H54 (cell line): ENCODE measurements around the gene TTBK2.
"Not testable (repeated sequence)": the region's sequence is repeated elsewhere in the genome, so short reads cannot be mapped to it uniquely, and the experiment has no call there.

ENCODE experiments used
- DNase-seq: peaks from one replicate; pipeline ENCODE4 v3.0.0; 2011; ENCODE audit warnings: low spot score, mixed read lengths; ENCODE audit not compliant: insufficient read length
- FAIRE-seq: peaks from 3 replicates; lab custom pipeline; 2011; peaks lifted over from hg19 to GRCh38; lab: Jason Lieb, UNC
- POLR2A ChIP-seq: IDR thresholded peaks from 2 replicates; pipeline ENCODE4 v1.6.1; 2011; ENCODE audit warnings: low read depth, mild to moderate bottlenecking, low read length

Gene TTBK2

DNA sequence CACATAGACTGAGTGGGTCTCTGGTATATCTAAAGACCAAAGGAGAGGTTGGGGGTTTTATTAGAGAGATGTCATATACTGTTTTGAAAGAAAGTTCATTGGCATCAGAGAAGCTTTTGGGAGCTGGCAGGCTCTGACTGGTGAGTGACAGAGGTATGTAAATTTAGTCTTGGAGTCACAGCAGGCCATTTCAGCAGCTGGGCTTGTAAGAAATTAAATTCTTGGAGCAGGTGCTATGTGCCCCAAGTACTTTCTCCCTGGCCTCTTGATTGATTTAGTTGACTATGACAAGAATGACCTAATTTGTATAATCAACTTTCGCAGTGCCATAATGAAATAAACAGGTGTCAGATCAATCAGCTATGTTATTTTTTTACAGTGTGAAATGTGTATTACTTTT, 135.9 kb downstream of the TTBK2 start:
- FAIRE-seq: no peak
- no peak for DNase-seq
- TF ChIP-seq POLR2A: no peak

DNA sequence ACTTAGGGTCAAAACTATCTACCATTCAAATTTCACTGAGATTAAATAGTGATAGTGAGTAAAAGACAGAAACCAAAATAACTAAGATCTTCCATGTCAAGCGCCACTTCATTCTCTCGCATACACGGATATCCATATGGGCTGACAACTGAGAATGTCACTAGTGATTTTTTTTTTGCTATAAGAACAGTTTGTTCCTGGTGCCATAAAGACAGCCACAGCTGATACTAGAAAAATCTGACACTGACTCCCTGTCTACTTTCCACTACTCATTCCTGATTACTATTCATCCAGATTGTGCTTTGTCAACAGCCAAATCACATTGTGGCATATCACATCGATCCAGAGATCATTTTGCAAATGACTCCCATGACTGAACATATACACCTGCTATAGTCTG, 137.9 kb downstream of the TTBK2 start:
- DNase-seq (no peak), FAIRE-seq (peak; percentile 20)
- no peak for TF ChIP-seq POLR2A

DNA sequence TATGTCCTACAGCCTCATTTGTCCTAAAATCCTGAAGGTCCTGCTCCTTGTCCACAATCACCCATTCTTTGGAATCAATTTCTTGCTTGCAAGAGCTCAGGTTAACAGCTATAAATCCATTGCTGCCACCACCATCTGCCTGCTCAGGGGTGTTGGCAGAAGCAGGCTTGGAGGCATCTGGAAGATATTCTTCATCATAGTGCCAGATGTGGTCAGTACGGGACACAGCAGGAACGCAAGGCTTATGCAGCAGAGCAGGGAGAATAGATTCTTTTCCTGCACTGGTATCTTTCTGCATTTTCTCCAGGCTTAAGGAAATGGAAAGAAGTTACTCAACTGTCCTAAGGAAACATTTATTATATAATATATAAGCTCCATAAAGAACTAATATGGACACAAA, 145.2 kb downstream of the TTBK2 start:
- FAIRE-seq: no peak

DNA sequence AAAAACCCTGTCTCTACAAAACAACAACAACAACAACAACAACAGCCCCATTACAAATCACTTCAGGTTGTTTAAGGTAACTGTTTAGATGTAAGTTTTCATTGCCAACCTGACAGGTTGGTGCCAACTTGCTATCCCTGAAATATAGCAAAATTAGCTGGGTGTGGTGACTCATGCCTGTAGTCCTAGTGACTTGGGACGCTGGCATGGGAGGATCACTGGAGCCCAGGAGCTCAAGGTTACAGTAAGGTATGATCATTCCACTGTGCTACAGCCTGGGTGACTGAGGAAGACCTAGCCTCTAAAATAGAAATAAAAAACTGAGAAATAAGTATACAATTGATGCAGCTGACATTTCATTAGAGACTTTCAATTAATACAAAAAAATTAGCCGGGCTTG, 147.7 kb downstream of the TTBK2 start:
- FAIRE-seq: no peak
- TF ChIP-seq POLR2A: no peak

More for the DNA sequence above, 145.2 kb downstream of the TTBK2 start:
- no peak for TF ChIP-seq POLR2A
- no peak for DNase-seq

DNA sequence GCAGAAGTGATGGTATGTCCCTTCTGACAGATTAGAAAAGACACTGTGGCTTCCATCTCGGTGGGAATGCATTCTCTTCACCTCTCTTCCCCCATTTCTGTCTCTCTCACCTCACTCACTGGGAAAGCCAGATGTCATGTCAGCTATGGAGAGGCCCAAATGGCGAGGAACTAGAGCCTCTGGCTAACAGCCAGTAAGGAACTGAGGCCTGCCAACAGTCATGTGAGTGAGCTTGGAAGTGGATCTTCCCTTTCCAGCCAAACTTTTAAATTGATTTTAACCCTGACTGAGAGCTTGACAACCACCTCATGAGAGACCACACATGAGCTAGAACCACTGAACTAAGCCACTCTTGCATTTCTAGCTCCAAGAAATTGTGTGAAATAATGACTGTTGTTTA, 148.4 kb downstream of the TTBK2 start:
- DNase-seq (no peak), FAIRE-seq (no peak)
- no peak for TF ChIP-seq POLR2A

More for the DNA sequence above, 147.7 kb downstream of the TTBK2 start:
- DNase-seq: no peak

DNA sequence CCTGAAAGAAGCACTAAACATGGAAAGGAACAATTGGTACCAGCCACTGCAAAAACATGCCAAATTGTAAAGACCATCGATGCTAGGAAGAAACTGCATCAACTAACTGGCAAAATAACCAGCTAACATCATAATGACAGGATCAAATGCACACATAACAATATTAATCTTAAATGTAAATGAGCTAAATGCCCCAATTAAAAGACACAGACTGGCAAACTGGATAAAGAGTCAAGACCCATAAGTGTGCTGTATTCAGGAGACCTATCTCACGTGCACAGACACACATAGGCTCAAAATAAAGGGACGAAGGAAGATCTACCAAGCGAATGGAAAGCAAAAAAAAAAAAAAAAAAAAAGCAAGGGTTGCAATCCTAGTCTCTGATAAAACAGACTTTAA, 154.5 kb downstream of the TTBK2 start:
- not testable (repeated sequence) for FAIRE-seq, DNase-seq

DNA sequence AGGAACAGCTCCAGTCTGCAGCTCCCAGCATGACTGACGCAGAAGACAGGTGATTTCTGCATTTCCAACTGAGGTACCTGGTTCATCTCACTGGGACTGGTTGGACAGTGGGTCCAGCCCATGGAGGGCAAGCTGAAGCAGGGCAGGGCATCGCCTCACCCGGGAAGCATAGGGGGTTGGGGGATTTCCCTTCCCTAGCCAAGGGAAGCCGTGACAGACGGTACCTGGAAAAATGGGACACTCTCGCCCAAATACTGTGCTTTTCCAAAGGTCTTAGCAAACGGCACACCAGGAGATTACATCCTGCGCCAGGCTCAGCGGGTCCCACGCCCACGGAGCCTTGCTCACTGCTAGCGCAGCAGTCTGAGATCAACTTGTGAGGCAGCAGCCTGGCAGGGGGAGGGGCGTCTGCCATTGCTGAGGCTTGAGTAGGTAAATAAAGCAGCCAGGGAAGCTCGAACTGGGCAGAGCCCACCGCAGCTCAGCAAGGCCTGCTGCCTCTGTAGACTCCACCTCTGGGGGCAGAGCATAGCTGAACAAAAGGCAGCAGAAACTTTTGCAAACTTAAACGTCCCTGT, 156.3 kb downstream of the TTBK2 start:
- not testable (repeated sequence) for DNase-seq, FAIRE-seq

DNA sequence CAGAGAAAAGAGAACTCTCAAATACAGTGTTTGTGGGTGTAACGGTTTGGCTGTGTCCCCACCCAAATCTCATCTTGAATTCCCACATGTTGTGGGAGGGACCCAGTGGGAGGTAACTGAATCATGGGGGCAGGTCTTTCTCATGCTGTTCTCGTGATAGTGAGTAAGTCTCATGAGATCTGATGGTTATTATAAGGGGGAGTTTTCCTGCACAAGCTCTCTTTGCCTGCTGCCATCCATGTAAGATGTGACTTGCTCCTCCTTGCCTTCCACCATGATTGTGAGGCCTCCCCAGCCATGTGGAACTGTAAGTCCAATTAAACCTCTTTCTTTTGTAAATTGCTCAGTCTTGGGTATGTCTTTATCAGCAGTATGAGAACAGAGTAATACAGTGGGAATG, 158.8 kb downstream of the TTBK2 start:
- not testable (repeated sequence) for DNase-seq, FAIRE-seq

DNA sequence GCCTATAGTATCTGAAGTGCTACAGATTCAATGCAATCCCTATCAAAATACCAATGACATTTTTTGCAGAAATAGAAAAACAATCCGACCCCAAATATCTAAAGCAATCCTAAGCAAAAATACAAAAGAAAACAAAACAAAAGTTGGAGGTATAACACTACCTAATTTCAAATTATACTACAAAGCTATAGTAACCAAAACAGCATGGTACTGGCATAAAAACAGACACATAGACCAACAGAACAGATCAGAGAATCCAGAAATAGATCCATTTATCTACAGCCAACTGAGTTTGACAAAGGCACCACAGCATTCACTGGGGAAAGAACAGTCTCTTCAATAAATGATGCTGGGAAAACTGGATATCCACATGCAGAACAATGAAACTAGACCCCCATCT, 159.8 kb downstream of the TTBK2 start:
- TF ChIP-seq POLR2A: no peak
- DNase-seq: no peak
- FAIRE-seq: no peak

DNA sequence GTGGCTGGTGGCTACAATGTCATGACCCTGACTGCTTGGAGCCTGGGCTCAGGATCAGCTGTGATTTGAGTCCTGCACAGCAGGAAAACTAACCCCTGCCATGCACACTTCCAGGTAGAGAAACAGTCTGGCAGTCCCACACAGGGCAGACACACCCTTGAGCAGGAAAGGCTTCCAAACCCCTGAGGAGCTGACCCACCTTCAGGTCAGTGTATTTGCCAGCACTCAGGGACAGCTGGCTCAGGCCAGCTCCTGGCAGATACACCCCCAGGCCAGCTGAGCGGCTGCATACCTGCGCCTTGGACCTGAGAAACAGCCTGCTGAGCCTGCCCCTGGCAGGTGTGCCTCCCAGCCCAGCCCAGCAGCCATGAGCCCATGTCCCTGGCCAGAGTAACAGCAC, 161.5 kb downstream of the TTBK2 start:
- DNase-seq (no peak), FAIRE-seq (no peak)

DNA sequence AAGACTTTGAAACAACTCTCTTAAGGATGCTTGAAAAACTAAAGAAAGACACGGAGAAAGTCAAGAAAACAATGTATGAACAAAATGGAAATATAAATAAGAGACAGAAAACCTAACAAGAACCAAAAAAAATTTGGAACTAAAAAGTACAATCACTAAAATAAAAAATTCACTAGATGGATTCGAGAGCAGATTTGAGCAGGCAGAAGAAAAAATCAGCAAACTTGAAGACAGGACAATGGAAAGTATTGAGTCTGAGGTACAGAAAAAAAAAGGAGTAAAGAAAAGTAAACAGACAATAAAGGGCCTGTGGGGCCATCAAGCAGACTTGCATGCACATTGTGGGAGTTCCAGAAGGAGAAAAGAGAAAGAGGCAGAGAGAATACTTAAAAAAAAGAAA, 170.3 kb downstream of the TTBK2 start:
- DNase-seq: no peak
- no peak for TF ChIP-seq POLR2A
- no peak for FAIRE-seq

More for the DNA sequence above, 161.5 kb downstream of the TTBK2 start:
- TF ChIP-seq POLR2A: no peak

DNA sequence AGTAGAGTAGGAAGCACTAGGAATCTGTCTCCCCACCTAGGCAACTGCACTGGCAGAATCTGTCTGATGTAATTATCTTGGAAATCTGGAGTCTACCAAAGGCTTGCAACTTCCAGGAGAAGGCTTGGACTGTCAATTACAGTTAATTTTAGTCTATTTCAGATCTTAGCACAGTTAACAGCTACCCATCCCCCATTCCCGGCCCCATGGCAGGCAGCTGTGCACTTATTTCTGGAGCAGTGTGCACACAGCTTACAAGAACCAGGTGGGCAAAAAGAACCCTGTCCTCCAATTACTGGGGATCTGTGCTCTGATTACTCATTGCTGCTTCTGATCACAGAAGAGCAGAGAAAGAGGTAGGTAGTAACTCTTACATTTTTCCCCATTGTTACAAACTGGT, 171.3 kb downstream of the TTBK2 start:
- no peak for TF ChIP-seq POLR2A
- FAIRE-seq: no peak

DNA sequence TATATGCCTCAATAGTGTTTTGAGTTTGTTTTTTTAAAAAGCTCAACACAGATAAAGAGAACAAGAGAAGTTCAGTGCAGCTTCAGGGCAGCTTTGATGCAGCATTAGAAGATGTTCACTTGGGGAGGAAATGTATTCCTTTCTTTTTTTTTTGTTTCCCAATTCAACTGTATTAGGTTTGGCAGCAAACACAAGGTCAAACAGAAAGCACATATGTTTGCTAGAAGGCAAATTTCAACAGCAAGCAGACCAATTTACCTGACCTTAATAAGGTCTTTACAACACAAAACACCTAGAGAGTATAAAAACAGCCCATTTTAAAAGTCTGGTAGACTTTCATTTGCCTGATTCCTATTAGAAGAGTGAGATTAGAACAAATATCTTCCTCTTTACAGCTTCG, 176.4 kb downstream of the TTBK2 start:
- TF ChIP-seq POLR2A: no peak
- DNase-seq (no peak), FAIRE-seq (peak; percentile 62)

More for the DNA sequence above, 171.3 kb downstream of the TTBK2 start:
- DNase-seq: no peak

DNA sequence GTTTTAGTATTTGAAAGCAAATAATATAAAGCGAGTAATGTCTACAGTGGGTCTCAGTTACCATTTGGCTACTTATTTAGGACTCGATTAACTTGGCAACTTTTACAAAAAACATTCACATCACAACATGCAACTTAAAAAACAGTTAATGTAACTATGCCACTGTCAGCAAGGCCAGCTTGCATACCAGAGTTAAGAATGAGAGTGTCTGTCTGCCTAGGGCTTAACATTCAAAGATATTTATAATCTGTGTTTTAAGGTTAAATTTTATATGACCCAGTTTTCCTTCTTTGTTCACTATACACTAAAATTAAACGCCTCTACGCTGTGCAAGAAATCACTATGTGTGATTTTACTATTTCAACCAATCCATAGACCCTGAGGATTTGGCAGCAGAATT, 178.4 kb downstream of the TTBK2 start:
- no peak for TF ChIP-seq POLR2A
- FAIRE-seq (no peak), DNase-seq (no peak)

DNA sequence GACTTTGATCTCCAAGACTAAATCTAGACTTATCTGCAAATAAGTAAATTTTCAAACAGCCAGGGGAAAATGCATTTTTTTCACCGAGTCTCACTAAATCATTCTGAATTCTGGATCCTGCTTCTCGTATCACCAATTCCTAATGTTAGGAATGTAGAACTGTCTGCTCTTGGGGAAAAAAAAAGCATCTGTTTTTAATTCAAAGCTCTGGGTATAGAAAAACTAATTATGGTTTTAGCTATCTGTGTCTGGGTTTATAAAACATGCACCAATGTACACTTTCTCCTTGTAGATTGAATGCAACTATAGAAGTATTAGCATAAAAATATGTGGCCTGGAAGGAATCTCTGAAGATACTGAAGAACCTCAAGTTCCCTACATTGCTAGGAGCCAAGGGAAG, 178.9 kb downstream of the TTBK2 start:
- DNase-seq (no peak), FAIRE-seq (no peak)
- no peak for TF ChIP-seq POLR2A

DNA sequence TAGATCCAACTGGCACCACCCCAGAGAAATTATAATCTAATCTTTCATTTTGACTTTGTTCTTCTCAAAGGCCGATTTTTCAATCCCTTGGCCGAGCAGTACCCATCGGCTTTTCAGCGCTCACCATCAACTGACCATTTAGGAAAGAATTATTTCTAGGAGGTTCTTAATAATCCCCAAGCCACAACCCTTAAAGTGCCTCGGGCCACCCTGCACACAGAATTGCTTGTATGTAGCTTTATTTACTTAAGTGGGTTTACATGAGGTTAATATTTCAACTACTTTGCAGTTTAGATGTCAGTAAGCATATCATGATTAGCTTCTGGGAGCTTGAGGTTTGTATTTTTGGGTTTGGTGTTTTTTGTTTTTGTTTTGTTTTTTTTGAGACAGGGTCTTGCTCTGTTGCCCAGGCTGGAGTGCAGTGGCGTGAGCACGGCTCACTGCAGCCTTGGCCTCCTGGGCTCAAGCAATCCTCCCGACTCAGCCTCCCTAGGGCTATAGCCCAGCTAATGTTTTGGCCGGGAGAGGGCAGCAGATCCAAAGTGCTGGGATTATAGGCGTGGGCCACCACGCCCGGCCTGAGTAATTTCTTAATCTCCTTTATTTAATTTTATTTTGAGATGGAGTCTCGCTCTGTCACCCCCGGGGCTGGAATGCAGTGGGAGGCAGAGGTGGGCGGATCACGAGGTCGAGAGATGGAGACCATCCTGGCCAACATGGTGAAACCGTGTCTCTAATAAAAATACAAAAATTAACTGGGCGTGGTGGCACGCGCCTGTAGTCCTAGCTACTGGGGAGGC, 182.8 kb downstream of the TTBK2 start:
- no peak for TF ChIP-seq POLR2A
- FAIRE-seq: no peak
- no peak for DNase-seq
